ENCODE results near the gene RAD51D. TPM values are rescaled to one million over a fixed set of nuclear protein-coding genes. Genes with fewer than 3 reads are reported as not detected.

Gene RAD51D
- total and polyA plus RNA-seq, 10 of the 15 experiments (the other 5 are each of a cell fraction or from before 2014, with no cell fraction given): 2.6 to 29.3 (median 13.5) TPM

DNA sequence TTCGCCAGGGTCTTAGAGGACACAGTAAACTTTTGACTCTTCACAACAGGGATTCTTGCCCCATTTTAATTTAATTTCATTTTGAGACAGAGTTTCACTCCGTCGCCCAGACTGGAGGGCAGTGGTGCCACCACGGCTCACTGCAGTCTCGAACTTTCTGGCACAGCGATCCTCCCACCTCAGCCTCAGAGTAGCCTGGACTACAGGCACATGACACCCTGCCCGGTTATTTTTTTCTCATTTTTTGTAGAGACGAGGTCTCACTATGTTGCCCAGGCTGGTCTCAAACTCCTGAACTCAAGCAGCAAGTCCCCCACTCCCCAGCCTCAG lies 22.8 kb upstream of the RAD51D start:
- H2AFZ ChIP-seq (ENCODE audit: control insufficient read depth, low read depth, low read length): no peak overlapping the region
- CTCF ChIA-PET: interaction anchor here (0.6 to 3.5 kb wide), 3 partner anchors 23 to 179 kb away, joined by 3 to 18 read pairs (median 3); partner anchors contain the start of gene RAD51D
- ATAC-seq: no peak; the same call in 2 of the 3 replicates
- no peaks in the 10 kb centered on the region for H3K9me3 ChIP-seq (replicated peaks; ENCODE audit: control insufficient read depth, insufficient read depth, low read length)
- DNase-seq (ENCODE audit: low read depth, low spot score): no peak
- intact Hi-C loops (cut with micrococcal nuclease; ENCODE audit: unreplicated experiment) (loop anchor here (10.0 kb wide), 1 partner anchor 392 kb away; the partner anchor contains the start of gene SLFN12L), in situ Hi-C loops (cut with MboI) (no loop called here)
- no peaks in the 10 kb centered on the region for H4K20me1 ChIP-seq (ENCODE audit: control insufficient read depth, insufficient read depth)
- TF ChIP-seq SMAD5 (IDR thresholded peaks at IDR 0.05; ENCODE audit: low read depth) (no peak), RELA (IDR thresholded peaks at IDR 0.05; ENCODE audit: borderline replicate concordance, partially characterized antibody) (no peak), NR2C2 (IDR thresholded peaks at IDR 0.05; ENCODE audit: borderline replicate concordance, control insufficient read depth, insufficient read length, low read depth) (no peak), SIX5 (IDR thresholded peaks at IDR 0.05; ENCODE audit: low read depth, low read length, severe bottlenecking) (no peak), KLF5 (IDR thresholded peaks at IDR 0.05; ENCODE audit: partially characterized antibody) (no peak), EP300 (IDR thresholded peaks at IDR 0.05; ENCODE audit: borderline replicate concordance in 1 of 2, control insufficient read depth in 1 of 2, low read depth in 2 of 2, low read length in 2 of 2) (no peak), POLR2AphosphoS2 (IDR thresholded peaks at IDR 0.05; ENCODE audit: low read depth, low read length) (no peak), RCOR1 (conservative IDR thresholded peaks at IDR 0.05; ENCODE audit: low read depth, low read length) (no peak), CREM (IDR thresholded peaks at IDR 0.05; ENCODE audit: low read depth) (no peak), JUNB (IDR thresholded peaks at IDR 0.05) (no peak)
- TF ChIP-seq, protein P1, sequence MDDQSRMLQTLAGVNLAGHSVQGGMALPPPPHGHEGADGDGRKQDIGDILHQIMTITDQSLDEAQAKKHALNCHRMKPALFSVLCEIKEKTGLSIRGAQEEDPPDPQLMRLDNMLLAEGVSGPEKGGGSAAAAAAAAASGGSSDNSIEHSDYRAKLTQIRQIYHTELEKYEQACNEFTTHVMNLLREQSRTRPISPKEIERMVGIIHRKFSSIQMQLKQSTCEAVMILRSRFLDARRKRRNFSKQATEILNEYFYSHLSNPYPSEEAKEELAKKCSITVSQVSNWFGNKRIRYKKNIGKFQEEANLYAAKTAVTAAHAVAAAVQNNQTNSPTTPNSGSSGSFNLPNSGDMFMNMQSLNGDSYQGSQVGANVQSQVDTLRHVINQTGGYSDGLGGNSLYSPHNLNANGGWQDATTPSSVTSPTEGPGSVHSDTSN (IDR thresholded peaks at IDR 0.05; ENCODE audit: insufficient replicate concordance, low read depth, low read length): no peak
- TF ChIP-seq, protein P2, sequence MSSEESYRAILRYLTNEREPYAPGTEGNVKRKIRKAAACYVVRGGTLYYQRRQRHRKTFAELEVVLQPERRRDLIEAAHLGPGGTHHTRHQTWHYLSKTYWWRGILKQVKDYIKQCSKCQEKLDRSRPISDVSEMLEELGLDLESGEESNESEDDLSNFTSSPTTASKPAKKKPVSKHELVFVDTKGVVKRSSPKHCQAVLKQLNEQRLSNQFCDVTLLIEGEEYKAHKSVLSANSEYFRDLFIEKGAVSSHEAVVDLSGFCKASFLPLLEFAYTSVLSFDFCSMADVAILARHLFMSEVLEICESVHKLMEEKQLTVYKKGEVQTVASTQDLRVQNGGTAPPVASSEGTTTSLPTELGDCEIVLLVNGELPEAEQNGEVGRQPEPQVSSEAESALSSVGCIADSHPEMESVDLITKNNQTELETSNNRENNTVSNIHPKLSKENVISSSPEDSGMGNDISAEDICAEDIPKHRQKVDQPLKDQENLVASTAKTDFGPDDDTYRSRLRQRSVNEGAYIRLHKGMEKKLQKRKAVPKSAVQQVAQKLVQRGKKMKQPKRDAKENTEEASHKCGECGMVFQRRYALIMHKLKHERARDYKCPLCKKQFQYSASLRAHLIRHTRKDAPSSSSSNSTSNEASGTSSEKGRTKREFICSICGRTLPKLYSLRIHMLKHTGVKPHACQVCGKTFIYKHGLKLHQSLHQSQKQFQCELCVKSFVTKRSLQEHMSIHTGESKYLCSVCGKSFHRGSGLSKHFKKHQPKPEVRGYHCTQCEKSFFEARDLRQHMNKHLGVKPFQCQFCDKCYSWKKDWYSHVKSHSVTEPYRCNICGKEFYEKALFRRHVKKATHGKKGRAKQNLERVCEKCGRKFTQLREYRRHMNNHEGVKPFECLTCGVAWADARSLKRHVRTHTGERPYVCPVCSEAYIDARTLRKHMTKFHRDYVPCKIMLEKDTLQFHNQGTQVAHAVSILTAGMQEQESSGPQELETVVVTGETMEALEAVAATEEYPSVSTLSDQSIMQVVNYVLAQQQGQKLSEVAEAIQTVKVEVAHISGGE (CRISPR knock-in tag; IDR thresholded peaks at IDR 0.05): no peak
- TF ChIP-seq, protein P3, sequence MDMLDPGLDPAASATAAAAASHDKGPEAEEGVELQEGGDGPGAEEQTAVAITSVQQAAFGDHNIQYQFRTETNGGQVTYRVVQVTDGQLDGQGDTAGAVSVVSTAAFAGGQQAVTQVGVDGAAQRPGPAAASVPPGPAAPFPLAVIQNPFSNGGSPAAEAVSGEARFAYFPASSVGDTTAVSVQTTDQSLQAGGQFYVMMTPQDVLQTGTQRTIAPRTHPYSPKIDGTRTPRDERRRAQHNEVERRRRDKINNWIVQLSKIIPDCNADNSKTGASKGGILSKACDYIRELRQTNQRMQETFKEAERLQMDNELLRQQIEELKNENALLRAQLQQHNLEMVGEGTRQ (IDR thresholded peaks at IDR 0.05; ENCODE audit: borderline replicate concordance, low read depth, low read length): no peak
- H3K4me1 ChIP-seq (ENCODE audit: control insufficient read depth, insufficient read depth, low read length): no peaks in the 10 kb centered on the region
- peaks cover 24% of the 10 kb centered on the region for H3K79me2 ChIP-seq (ENCODE audit: control insufficient read depth, insufficient read depth, low read length)
- no peak overlapping the region for H3K4me3 ChIP-seq
- FAIRE-seq: no peak
- SMC1A ChIA-PET (ENCODE audit: uncharacterized antibody, unreplicated experiment): interaction anchor here (1.8 kb wide), 1 partner anchor 697 kb away, joined by 4 read pairs; no protein-coding TSS in a partner anchor
- WGBS (ENCODE audit: insufficient coverage, insufficient replicate concordance, low lambda C conversion rate, missing lambda C conversion rate): 61% methylated on average over 8 of the region's 8 CpGs
- H3K27me3 ChIP-seq (replicated peaks in 1 of 2; ENCODE audit: control insufficient read depth in 2 of 2, insufficient read depth in 2 of 2, low read length in 1 of 2): peaks cover 0 to 2% of the 10 kb centered on the region in 2 experiments; a peak in 1 of 4 replicates
- H3K27ac ChIP-seq (ENCODE audit: control insufficient read depth, insufficient read depth): no peak overlapping the region
- RAD21 ChIA-PET (ENCODE audit: unreplicated experiment): no interaction called here
- POLR2A ChIA-PET: interaction anchor here (0.7 kb wide), 1 partner anchor 111 kb away, joined by 3 read pairs; no protein-coding TSS in a partner anchor
- peaks cover 2 to 4% of the 10 kb centered on the region in 2 experiments; a peak in 3 of 4 replicates for H3K36me3 ChIP-seq (ENCODE audit: control insufficient read depth in 2 of 2, insufficient read depth in 2 of 2, low read length in 1 of 2)
- BruUV-seq (replicated peaks): no TSS peak
- no peak overlapping the region for H3K4me2 ChIP-seq (ENCODE audit: control insufficient read depth, insufficient read depth)
- H3K9ac ChIP-seq (ENCODE audit: control insufficient read depth, insufficient read depth, low read length): no peak overlapping the region
